DMS153 (cell line): ENCODE measurements around the gene CCDC8.
A peak's percentile ranks its signal among the peaks of the same experiment; 100 is the strongest.
"Not testable (repeated sequence)": the region's sequence is repeated elsewhere in the genome, so short reads cannot be mapped to it uniquely, and the experiment has no call there.

ENCODE experiments used
- DNase-seq: peaks from one replicate; lab custom pipeline; 2025; lab: John Stamatoyannopoulos, UW

Gene CCDC8

GRCh38 chr19:46383171-46383815, 30.1 kb downstream of the CCDC8 start:
- DNase-seq: no peak

GRCh38 chr19:46381756-46382345, 31.5 kb downstream of the CCDC8 start:
- DNase-seq: no peak

- DNase-seq: no peak
These were observed 32.0 kb downstream of the CCDC8 start for GRCh38 chr19:46381346-46381745.

- DNase-seq: no peak
These were observed 32.7 kb downstream of the CCDC8 start for GRCh38 chr19:46380690-46381089.

GRCh38 chr19:46378268-46378667, 35.1 kb downstream of the CCDC8 start:
- no peak for DNase-seq

GRCh38 chr19:46376241-46377153, 36.9 kb downstream of the CCDC8 start:
- no peak for DNase-seq

GRCh38 chr19:46375476-46376067, 37.8 kb downstream of the CCDC8 start:
- DNase-seq: not testable (repeated sequence)

GRCh38 chr19:46374536-46375475, 38.6 kb downstream of the CCDC8 start:
- no peak for DNase-seq

GRCh38 chr19:46373491-46374359, 39.6 kb downstream of the CCDC8 start:
- peak; percentile 98 for DNase-seq

GRCh38 chr19:46372901-46373490, 40.4 kb downstream of the CCDC8 start:
- peak; percentile 41 for DNase-seq

GRCh38 chr19:46371371-46371901, 41.9 kb downstream of the CCDC8 start:
- no peak for DNase-seq

GRCh38 chr19:46369817-46370216, 43.5 kb downstream of the CCDC8 start:
- no peak for DNase-seq

GRCh38 chr19:46368116-46368515, 45.2 kb downstream of the CCDC8 start:
- DNase-seq: no peak

- DNase-seq: no peak
These were observed 45.9 kb downstream of the CCDC8 start for GRCh38 chr19:46367426-46367825.

- no peak for DNase-seq
These were observed 46.6 kb downstream of the CCDC8 start for GRCh38 chr19:46366620-46367292.

- no peak for DNase-seq
These were observed 47.8 kb downstream of the CCDC8 start for GRCh38 chr19:46365561-46365960.

- no peak for DNase-seq
These were observed 49.0 kb downstream of the CCDC8 start for GRCh38 chr19:46364359-46364758.

- DNase-seq: no peak
These were observed 51.4 kb downstream of the CCDC8 start for GRCh38 chr19:46361915-46362314.
